ENCODE results near the gene FAM180B.
"Not testable (repeated sequence)": the region's sequence is repeated elsewhere in the genome, so short reads cannot be mapped to it uniquely, and the experiment has no call there.

The FAM180B gene, protein sequence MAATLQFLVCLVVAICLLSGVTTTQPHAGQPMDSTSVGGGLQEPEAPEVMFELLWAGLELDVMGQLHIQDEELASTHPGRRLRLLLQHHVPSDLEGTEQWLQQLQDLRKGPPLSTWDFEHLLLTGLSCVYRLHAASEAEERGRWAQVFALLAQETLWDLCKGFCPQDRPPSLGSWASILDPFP

DNA sequence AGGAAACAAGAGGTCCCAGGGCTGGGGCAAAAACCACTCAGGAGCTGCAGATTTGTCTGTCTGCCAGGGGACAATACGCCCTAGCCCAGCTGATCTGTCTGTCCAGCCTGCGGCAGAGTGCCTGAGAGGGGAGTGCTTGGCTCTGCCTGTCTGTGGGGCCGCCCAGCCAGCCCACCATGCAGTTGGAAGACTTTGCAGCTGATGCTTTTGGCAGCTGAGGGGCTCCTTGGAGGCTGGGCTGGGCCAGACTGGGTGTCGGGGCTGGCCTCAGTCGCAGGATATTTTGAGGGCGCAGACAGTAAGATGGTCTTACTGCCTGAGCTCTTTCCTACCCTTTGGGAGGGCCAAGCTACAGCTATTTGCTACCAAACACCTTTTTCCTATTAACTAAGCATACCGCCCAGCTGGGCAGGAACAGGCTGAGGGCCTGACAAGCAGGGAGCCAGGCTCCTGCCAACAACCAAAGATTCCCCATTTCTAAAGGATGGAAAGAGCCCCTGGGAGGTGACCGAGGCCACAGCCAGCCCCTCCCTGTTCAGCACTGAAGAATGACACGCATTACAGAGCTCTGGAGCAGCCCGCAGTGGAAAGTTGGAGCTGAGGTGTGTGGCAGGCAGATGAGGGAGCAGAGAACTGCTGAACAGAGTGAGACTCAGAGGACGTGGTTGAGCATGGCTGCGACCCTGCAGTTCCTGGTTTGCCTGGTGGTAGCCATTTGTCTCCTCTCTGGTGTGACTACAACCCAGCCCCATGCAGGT is at the start of gene FAM180B:
Gene FAM180B, plus strand, starts transcription at position 581 of the 758 bp plus-strand sequence. Its CDS starts 91 bp downstream, at position 672.
- DNase-seq, result no peak

DNA sequence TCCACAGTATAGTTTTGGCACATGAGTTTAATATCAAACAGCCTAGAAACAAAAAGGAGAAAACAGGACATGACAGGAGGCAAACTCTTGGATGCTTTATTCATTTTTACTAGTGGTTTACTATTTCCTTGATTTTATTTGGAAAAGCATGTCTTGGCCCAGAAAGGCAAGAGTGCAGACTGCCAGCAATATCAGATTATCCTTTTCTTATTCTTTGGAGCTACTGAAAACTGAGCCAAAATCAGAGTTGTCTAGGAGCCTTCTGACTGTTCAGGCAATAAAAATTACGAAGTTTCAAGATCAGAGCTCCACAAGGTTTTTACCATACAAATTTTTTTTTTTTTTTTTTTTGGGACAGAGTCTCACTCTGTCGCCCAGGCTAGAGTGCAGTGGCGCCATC is 49.6 kb upstream of the FAM180B start:
- no peak for DNase-seq

DNA sequence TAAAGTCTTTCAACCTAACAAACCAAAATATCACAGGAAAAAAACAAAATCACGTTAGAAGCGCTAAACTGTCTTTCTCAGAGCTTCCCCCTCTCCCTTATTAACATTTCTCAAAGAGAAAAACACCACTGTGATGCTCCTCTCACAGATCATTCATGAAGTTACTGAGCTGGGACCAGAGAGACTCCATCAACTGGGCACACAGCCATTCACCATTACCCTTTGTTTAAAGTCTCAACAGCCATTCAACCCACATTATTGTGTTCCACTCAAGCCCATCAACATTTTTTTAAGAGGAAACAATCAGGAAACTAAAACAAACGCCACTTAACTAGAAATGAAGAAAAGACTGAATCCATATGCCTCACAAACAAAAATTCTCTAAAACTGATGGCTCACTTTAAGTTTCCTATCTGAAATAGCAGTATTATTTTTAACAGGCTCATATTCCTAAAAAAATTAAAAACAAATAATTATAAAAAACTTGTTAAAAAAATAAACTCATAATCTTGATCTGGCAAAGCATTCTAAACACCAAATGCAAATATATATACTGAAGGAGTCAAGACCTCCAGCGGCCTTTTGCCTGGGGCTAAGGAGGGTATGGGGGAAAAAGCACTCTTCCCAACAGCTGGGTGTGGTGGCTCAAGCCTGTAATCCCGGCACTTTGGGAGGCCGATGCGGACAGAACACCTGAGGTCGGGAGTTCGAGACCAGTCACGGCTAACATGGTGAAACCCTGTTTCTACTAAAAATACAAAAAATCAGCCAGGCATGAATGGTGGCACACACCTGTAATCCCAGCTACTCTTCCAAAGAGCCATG is 47.5 kb upstream of the FAM180B start:
- DNase-seq, result peak; percentile 51

DNA sequence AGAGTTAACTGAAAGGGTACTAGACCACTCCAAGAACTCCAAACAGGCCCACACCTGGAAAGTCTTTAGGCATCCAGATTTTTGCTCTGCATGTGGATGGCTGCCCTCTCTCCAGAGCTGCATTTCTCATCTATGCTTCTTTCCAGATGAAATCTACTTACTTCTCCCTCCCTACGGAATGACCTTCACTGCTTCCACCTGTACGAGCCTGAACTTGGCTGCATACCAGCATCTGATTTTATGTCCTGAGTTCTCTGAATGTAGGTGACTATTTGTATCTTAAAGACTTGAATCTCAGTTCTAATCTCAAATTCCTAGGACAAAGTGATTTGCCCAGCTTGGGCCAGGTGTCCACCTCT is 46.8 kb upstream of the FAM180B start:
- no peak for DNase-seq

DNA sequence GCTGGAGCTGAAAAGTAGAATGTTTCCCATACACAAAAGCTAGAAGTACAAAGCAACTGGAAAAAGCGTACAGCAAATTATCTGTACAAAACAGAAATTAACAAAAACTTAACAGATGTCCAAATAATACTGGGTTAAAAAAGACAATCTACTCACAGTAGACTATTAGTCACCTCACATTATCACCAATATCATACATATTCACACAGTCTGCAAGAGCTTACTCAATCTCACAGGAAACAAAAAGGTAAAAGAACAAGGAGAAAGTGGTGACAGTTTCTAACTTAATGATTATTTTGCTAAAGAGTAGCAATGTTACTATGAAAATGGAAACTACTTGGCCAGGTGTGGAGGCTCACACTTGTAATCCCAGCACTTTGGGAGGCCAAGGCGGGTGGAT is 45.4 kb upstream of the FAM180B start:
- DNase-seq, result no peak

DNA sequence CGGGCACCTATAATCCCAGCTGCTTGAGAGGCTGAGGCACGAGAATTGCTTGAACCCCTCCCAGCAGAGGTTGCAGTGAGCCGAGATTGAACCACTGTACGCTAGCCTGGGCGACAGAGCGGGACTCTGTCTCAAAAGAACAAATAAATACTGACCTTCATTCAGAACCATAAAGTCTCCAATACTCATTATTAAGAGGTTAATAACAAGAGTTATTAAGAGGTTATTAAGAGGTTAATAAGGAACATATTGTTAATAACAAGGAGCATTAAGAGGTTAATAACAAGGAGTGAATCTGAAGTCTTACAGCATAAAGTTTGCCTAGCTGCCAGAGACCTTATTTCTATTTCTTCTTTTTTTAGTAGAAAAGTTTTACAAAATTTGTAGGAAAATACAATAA is 41.2 kb upstream of the FAM180B start:
- DNase-seq, result no peak

DNA sequence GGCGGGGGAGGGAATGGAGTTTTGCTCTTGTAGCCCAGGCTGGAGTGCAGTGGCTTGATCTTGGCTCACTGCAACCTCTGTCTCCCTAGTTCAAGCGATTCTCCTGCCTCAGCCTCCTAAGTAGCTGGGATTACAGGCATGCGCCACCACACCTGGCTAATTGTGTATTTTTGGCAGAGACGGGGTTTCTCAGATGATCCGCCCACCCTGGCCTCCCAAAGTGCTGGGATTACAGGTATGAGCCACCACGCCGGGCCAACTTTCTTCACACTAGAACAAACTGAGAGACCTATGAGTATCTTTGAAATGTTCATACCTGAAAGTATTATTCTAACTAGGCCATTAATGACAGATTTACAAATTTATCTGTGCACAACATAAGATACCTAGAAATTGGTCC is 40.2 kb upstream of the FAM180B start:
- DNase-seq, result not testable (repeated sequence)

DNA sequence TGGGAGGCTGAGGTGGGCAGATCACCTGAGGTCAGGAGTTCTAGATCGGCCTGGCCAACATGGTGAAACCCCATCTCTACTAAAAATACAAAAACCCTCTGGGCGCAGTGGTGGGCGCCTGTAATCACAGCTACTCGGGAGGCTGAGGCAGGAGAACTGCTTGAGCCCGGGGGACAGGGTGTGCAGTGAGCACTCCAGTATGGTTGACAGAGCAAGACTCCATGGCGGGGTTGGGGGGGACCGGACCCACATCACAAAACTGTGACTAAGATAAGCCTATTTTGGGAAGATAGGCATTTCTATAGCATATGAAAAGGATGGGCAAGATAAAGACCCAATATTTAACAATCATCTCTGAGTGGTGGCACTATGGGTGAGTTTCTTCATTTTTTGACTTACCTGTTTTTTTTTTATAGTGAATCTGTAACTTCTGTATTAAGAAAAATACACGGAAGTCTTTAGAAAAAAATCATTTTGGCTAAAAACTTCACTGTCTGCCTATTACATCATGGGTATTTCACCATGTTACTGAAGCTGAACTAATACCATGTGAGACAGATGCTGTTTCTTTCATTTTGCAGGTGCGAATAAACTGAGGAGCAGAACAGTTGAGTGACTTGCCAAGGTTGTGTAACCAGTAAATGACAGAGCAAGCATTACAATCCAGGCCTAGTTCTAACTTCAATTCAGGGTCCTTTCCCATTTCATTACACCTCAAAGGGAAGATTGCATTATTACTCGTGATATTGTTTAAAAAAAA is 36.0 kb upstream of the FAM180B start:
- DNase-seq, result no peak

DNA sequence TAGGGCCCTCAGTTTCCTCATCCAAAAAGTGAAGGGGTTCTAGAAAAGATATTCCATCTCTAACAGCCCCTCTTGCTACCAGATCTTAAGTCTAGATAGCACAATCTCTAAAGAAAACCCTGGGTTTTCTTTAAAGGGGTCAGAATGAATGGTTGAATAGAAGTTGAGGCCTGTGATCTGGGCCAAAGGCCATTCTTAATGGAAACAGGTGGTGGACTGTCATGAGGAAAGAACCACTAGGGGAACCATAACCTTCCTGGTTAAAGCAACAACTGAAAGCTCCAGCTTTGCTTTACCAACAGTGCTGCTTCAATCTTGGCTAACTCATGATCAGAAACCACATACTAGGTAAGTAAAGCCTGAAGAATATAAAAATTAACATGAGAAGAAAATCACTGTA is 35.4 kb upstream of the FAM180B start:
- DNase-seq, result no peak

DNA sequence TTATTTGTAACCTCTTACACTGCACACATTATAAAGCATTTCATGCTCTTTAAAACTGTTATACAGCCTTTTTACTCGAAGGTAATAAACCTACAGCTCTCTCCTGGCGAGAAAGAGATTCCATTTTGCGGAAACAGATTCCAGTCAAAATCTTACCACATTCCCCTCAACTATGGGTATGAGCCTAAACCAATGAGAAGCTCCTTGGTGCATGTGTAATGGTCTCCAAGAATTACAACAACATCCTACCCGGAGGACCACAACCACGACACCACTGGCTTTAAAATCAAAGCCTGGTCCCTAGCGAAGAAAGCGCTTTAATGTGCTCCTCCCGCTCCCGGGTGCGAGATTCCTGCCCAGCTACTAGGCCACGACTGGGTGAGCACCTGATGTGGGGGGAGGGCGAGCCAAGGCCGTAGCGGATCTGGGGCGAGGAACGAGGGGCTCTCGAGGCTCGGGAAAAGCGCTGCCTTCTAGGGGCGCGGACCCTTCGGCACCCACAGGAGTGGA is 34.4 kb upstream of the FAM180B start:
- peak; percentile 50 for DNase-seq

DNA sequence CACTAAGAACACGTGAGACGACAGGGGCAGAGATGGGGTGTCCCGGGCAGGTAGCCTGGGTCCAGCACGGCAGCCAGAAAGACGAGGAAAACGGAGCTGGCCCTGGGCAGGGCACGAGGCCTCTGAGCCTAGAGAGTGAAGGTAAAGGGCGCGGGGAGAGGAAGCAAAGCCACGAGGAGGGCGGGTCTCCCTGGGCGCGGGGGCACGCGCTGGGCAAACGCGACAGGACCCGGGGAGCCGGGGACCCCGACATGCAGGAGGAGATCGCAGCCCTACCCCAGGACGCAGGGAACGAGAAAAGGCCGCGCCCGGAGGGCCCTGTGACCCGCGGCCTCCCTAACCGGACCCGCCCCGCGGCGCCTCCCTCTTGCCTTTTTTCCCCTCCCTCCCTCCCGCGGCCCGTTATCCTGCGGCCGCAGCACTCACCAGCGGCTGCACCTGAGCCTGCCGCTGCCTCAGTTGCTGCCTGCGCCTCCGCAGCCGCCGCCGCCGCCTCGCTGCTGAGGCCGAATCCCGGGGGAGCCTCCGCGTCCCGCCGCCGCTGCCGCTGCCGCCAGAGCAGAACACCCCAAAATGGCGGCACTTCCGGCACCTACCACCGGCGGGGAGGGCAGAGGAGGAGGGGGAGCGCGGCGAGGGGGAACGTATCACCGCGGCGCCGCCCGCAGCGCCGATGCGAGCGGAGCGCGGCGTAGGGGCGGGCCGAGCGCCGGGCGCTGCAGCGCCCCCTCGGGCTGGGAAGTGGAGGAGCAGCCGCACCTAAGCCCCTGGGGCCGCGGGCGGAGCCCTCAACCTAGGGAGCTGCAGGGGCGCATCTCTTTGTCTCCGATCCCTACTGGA is 33.7 kb upstream of the FAM180B start, which contains the start of gene CELF1:
Gene CELF1, minus strand, starts transcription at position 567 of the 840 bp plus-strand sequence. CDS start 53,609 bp downstream, outside the sequence.
- peak; percentile 92 for DNase-seq

DNA sequence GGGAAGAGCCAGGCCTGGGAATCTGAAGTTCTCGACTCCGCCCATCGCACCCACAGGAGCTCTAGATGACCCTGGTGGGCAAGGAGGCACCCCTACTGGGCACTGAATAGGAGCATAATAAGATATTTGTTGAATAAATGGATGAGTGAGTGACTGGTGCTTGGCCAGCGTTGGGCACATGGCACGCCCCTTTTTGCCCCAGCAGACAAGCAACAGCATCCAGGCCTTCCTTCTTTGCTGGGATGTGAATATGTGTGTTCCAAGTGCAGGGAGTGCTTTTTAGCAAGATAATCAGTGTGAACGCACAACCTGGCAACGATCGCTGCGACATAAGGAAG is 33.1 kb upstream of the FAM180B start:
- DNase-seq, result no peak

DNA sequence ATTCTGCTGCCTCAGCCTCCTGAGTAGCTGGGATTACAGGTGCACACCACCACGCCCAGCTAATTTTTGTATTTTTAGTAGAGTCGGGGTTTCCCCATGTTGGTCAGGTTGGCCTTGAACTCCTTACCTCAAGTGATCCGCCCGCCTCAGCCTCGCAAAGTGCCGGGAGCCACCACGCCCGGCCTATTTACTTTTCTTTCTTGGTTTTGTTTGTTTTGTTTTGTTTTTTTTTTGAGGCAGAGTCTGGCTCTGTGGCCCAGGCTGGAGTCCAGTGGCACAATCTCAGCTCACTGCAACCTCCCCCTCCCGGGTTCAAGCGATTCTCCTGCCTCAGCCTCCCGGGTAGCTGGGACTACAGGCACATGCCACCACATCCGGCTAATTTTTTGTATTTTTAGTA is 29.5 kb upstream of the FAM180B start:
- DNase-seq, result not testable (repeated sequence)

DNA sequence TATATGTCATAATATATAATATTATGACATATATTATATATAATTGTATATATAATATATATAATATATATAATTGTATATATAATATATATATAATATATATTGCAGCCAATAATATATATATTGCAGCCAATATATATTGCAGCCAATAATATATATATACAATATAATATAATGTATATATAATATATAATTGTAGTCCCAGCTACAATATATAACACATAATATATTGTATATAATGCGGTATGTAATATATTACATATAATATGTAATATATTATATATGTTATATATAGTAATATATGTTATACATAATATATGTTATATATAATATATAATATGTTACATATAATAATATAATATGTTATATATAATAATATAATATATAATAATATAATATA is 27.8 kb upstream of the FAM180B start:
- no peak for DNase-seq

DNA sequence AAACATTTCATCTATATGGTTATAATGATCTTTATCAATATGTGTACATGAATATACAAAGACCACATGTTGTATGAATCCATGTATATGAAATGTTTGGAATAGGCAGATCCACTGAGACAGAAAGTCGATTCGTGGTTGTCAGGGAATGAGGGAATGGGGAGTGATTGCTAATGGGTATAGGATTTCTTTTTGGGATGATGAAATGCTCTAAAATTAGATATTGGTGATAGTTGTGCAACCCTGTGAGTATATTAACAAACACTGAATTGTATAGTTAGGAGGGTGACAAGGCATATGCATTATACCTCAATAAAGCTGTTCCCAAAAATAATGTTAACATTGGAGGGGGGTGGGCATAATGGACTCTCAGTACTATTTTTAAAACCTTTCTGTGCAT is 26.1 kb upstream of the FAM180B start:
- no peak for DNase-seq

DNA sequence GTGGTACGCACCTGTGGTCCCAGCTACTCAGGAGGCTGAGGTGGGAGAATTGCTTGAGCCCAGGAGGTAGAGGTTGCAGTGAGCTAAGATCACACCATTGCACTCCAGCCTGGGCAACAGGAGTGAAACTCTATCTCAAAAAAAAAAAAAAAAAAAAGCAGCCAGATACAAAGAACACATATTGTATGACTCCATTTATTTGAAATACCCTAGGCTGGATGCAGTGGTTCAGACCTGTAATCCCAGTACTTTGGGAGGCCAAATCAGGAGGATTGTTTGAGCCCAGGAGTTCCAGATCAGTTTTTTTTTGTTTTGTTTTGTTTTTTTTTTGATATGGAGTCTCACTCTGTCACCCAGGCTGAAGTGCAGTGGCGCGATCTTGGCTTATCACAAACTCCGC is 24.1 kb upstream of the FAM180B start:
- DNase-seq, result not testable (repeated sequence)

DNA sequence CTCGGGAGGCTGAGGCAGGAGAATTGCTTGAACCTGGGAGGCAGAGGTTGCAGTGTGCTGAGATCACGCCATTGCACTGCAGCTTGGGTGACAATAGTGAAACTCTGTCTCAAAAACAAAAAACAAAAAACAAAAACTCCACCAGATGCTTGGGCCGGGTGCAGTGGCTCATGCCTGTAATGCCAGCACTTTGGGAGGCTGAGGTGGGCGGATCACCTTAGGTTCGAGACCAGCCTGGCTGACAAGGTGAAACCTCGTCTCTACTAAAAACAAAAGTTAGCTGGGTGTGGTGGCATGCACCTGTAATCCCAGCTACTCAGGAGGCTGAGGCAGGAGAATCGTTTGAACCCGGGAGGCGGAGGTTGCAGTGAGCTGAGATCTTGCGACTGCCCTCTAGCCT is 22.1 kb upstream of the FAM180B start:
- DNase-seq, result not testable (repeated sequence)

DNA sequence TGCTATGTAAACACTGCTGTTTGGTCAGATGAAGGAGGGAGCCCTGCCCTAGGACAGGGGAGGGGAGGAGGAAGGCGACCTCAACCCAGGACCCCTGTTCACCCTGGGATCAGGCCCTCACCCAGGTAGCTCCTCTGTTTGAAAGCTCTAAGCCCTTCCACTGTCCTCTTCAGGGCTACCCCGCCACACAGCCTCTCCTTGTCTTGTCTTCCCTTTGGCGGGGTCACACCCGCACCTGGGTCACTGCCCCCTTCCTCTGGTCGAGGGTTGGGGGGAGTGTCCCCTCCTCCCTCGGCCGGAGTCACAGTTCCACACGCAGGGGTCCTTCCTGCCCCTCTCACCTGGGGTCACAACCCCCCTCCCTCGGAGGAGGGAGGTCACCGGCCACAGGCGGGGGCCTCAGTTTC is 21.5 kb upstream of the FAM180B start:
- no peak for DNase-seq

DNA sequence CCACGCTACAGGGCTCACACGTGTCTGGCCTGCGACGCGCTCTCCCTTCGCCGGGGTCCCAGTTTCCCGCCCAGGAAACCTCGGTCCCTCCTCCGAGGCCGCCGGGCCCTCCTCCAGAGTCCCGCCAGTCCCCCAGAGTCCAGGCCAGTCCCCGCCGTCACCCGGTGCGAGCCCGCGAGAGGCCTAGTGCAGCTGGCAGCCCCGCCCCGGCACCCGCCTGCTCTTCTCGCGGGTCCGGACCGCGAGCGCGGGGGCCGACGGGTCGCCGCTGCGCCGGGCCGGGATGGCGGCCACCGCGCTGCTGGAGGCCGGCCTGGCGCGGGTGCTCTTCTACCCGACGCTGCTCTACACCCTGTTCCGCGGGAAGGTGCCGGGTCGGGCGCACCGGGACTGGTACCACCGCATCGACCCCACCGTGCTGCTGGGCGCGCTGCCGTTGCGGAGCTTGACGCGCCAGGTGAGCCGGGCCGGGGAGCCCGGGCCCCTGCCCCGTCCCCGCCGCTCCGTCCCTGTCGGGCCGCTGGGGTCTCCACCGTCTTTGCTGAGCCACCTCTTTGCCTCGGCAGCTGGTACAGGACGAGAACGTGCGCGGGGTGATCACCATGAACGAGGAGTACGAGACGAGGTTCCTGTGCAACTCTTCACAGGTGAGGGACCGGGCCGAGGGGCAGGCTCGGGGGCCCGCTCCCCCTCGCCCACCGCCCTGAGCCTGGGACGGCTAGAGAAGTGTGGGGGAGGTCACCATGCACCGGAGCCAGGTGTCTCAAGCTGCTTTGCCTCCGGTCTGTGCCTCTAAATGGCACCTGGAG is 20.9 kb upstream of the FAM180B start, which contains the start of gene PTPMT1:
Gene PTPMT1, plus strand, starts transcription at position 260 of the 809 bp plus-strand sequence. Its CDS starts 24 bp downstream, at position 284.
- DNase-seq, result peak; percentile 82

DNA sequence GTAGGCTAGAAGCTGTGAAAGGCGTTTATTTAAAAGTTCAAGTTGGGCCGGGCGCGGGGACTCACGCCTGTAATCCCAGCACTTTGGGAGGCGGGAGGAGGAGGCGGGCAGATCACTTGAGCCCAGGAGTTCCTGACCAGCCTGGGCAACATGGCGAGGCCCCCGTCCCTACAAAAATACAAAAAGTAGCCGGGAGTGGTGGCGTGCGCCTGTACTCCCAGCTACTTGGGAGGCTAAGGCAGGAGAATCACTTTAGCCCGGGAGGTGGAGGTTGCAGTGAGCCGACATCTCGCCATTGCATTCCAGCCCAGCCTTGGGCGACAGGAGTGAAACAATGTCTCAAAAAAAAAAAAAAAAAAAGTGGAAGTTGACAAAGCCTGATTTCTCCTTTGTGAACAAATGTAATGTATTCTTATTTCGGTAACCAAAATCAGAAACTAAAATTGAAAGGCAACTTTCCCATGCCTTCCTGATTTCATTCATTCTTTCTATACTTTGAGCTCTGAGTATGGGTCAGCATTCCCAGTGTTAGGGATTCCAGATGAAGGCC is 20.3 kb upstream of the FAM180B start:
- peak; percentile 40 for DNase-seq

DNA sequence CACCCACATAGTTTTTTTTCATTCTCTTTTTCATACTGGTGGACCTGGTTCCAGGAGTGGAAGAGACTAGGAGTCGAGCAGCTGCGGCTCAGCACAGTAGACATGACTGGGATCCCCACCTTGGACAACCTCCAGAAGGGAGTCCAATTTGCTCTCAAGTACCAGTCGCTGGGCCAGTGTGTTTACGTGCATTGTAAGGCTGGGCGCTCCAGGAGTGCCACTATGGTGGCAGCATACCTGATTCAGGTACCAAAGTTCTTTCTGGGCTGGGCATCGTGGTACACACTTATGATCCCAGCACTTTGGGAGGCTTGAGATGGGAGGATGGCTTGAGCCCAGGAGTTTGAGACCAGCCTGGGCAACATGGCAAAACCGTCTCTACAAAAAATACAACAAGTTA is 16.8 kb upstream of the FAM180B start:
- DNase-seq, result no peak
